PC-3 (cell line): Measurements from ENCODE around the gene NTN3.

ENCODE experiments used
- EZH2 ChIP-seq: fragments of 300-600 bp; sonication (generic); IDR thresholded peaks from one replicate; pipeline ENCODE4 v1.6.1; 2017; ENCODE audit warnings: antibody characterized with exemption, mild to moderate bottlenecking, low read length; ENCODE audit not compliant: unreplicated experiment
- TF ChIP-seq, protein P1 (sequence below): fragments of 300-600 bp; sonication (generic); conservative IDR thresholded peaks from 2 replicates; pipeline ENCODE4 v1.5.1; 2017; ENCODE audit warnings: antibody characterized with exemption, low read depth, mild to moderate bottlenecking, low read length

DNA sequence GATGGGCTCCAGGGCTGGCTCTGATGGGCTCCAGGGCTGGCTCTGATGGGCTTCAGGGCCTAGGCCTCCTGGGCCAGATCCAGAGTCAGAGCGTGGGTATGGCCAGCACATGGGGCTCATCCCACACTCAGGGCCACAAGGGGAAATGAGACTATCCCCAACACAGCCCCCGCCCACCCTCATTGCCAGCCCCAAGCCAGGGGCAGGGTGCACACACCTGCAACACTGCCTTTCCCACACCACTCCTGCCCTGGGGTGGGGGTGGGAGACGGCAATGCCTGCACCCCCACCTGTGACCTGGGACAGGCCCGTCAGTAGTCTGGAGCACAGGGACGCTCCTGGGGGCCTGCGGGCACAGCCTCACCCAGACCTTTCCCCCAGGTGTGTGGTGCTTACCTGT lies 28.4 kb downstream of the NTN3 start:
- TF ChIP-seq, protein P1, sequence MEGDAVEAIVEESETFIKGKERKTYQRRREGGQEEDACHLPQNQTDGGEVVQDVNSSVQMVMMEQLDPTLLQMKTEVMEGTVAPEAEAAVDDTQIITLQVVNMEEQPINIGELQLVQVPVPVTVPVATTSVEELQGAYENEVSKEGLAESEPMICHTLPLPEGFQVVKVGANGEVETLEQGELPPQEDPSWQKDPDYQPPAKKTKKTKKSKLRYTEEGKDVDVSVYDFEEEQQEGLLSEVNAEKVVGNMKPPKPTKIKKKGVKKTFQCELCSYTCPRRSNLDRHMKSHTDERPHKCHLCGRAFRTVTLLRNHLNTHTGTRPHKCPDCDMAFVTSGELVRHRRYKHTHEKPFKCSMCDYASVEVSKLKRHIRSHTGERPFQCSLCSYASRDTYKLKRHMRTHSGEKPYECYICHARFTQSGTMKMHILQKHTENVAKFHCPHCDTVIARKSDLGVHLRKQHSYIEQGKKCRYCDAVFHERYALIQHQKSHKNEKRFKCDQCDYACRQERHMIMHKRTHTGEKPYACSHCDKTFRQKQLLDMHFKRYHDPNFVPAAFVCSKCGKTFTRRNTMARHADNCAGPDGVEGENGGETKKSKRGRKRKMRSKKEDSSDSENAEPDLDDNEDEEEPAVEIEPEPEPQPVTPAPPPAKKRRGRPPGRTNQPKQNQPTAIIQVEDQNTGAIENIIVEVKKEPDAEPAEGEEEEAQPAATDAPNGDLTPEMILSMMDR, result no peak
- no peak for TF ChIP-seq EZH2
